OCI-LY1 (cell line): ENCODE results near the gene BUB1.

ENCODE experiments used
- H2AFZ ChIP-seq: fragments of 200-600 bp; sonication (generic), shearing (Covaris generic); 2 replicates; pipeline ENCODE4 v1.6.0; 2014; ENCODE audit warnings: antibody characterized with exemption, mild to moderate bottlenecking, low read length
- H3F3A ChIP-seq: fragments of 200-600 bp; sonication (generic), shearing (Covaris generic); 2 replicates; pipeline ENCODE4 v1.6.0; 2014; ENCODE audit warnings: mild to moderate bottlenecking, antibody characterized with exemption, low read length, moderate library complexity; ENCODE audit not compliant: insufficient read depth
- H3K27ac ChIP-seq: fragments of 200-600 bp; sonication (generic); 2 replicates; pipeline ENCODE4 v1.5.1; 2014; ENCODE audit warnings: low read length, mixed run types, mild to moderate bottlenecking, low read depth; ENCODE audit not compliant: poor library complexity, severe bottlenecking
- H3K27me3 ChIP-seq: fragments of 200-600 bp; sonication (generic); 2 replicates; pipeline ENCODE4 v1.6.0; 2014; ENCODE audit warnings: antibody characterized with exemption, mild to moderate bottlenecking, low read length, moderate library complexity; ENCODE audit not compliant: insufficient read depth
- H3K36me3 ChIP-seq: fragments of 200-600 bp; sonication (generic); 2 replicates; pipeline ENCODE4 v1.6.1; 2014; ENCODE audit warnings: mild to moderate bottlenecking, antibody characterized with exemption, low read length, moderate library complexity, mixed read lengths; ENCODE audit not compliant: insufficient read depth
- H3K4me1 ChIP-seq: fragments of 200-600 bp; sonication (generic); 2 replicates; pipeline ENCODE4 v1.5.1; 2014; ENCODE audit warnings: mild to moderate bottlenecking, low read length, moderate library complexity; ENCODE audit not compliant: insufficient read depth, severe bottlenecking
- H3K4me2 ChIP-seq: fragments of 200-600 bp; sonication (generic), shearing (Covaris generic); 2 replicates; pipeline ENCODE4 v1.6.1; 2014; ENCODE audit warnings: low read length
- H3K4me3 ChIP-seq: fragments of 200-600 bp; sonication (generic); 2 replicates; pipeline ENCODE4 v1.5.1; 2014; ENCODE audit warnings: low read length, low read depth, mild to moderate bottlenecking, mixed read lengths; ENCODE audit not compliant: poor library complexity, severe bottlenecking
- H3K79me2 ChIP-seq: fragments of 200-600 bp; shearing (Covaris generic); 2 replicates; pipeline ENCODE4 v1.6.1; 2016; ENCODE audit warnings: mixed run types, low read length, mixed read lengths; ENCODE audit not compliant: insufficient read depth
- H3K9ac ChIP-seq: fragments of 200-600 bp; sonication (generic), shearing (Covaris generic); 2 replicates; pipeline ENCODE4 v1.6.1; 2014; ENCODE audit warnings: mild to moderate bottlenecking, low read length, mixed read lengths
- H3K9me2 ChIP-seq: fragments of 200-600 bp; sonication (generic), shearing (Covaris generic); 2 replicates; pipeline ENCODE4 v1.6.1; 2014; ENCODE audit warnings: low read depth, mild to moderate bottlenecking, low read length, mixed read lengths
- H3K9me3 ChIP-seq: fragments of 200-600 bp; shearing (Covaris generic); 2 replicates; pipeline ENCODE4 v1.6.1; 2014; ENCODE audit warnings: low read length, mixed read lengths
- H4K20me1 ChIP-seq: fragments of 200-600 bp; sonication (generic), shearing (Covaris generic); 2 replicates; pipeline ENCODE4 v1.6.0; 2016; ENCODE audit warnings: mild to moderate bottlenecking, low read length; ENCODE audit not compliant: insufficient read depth
- EZH2 ChIP-seq: fragments of 200-600 bp; sonication (generic), shearing (Covaris generic); IDR thresholded peaks from 2 replicates; pipeline ENCODE4 v1.8.0; 2017; ENCODE audit warnings: borderline replicate concordance, mixed run types, mild to moderate bottlenecking, antibody characterized with exemption, low read length, moderate library complexity, mixed read lengths
- TF ChIP-seq, protein P1 (sequence below): fragments of 200-600 bp; sonication (generic), shearing (Covaris generic); IDR thresholded peaks from 2 replicates; pipeline ENCODE4 v1.5.1; 2017; ENCODE audit warnings: mild to moderate bottlenecking, antibody characterized with exemption, low read length, moderate library complexity, mixed read lengths

BUB1 gene

DNA sequence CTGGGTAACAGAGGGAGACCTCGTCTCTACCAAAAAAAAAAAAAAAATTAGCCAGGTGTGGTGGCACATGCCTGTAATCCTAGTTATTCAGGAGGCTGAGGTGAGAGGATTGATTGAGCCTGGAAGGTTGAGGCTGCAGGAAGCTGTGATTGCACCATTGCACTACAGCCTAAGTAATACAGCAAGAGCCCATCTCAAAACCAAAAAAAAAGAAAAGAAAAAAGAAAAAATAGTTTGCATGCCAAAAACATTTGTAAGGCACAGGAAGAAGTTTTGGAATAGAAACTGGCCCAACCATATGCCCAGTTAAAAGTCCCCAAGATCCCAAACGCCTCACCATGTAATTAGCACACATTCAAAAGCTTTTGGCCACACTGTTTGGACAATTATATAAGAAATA lies 41.1 kb upstream of the BUB1 start:
- Histone ChIP-seq H3K4me3 (no peak overlapping the region), H4K20me1 (no peaks in the 10 kb centered on the region), H3F3A (no peaks in the 10 kb centered on the region), H3K36me3 (no peaks in the 10 kb centered on the region), H3K9ac (no peak overlapping the region), H2AFZ (no peak overlapping the region), H3K27me3 (peaks cover 7% of the 10 kb centered on the region), H3K79me2 (no peaks in the 10 kb centered on the region), H3K9me3 (no peaks in the 10 kb centered on the region), H3K27ac (no peak overlapping the region), H3K4me1 (no peaks in the 10 kb centered on the region), H3K4me2 (no peak overlapping the region), H3K9me2 (no peaks in the 10 kb centered on the region)
- TF ChIP-seq, protein P1, sequence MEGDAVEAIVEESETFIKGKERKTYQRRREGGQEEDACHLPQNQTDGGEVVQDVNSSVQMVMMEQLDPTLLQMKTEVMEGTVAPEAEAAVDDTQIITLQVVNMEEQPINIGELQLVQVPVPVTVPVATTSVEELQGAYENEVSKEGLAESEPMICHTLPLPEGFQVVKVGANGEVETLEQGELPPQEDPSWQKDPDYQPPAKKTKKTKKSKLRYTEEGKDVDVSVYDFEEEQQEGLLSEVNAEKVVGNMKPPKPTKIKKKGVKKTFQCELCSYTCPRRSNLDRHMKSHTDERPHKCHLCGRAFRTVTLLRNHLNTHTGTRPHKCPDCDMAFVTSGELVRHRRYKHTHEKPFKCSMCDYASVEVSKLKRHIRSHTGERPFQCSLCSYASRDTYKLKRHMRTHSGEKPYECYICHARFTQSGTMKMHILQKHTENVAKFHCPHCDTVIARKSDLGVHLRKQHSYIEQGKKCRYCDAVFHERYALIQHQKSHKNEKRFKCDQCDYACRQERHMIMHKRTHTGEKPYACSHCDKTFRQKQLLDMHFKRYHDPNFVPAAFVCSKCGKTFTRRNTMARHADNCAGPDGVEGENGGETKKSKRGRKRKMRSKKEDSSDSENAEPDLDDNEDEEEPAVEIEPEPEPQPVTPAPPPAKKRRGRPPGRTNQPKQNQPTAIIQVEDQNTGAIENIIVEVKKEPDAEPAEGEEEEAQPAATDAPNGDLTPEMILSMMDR, result no peak
- TF ChIP-seq EZH2, result no peak

DNA sequence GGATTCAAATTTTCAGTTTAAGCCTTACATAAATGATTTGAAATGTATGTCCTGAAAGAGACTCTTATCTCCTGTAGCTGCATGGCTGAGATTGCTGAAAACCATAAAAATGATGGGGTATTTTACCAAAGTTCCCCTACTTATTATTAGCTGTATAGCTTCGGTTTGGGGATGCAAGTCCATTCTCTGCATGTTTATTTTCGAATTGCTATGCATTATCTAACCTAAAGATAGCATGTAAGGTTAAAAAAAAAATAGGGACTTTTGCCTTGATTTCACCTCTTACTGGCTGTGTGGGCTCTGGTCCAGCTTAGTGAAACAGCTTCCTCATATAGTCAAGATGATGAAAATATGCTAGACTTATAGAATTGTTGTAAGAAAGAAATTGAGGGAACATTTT lies 40.5 kb upstream of the BUB1 start:
- H3K4me3 ChIP-seq, result no peak overlapping the region
- H3F3A ChIP-seq, result no peaks in the 10 kb centered on the region
- H3K4me2 ChIP-seq, result no peak overlapping the region
- H3K9me3 ChIP-seq, result no peaks in the 10 kb centered on the region
- no peak overlapping the region for H2AFZ ChIP-seq
- H4K20me1 ChIP-seq, result no peaks in the 10 kb centered on the region
- H3K27me3 ChIP-seq, result peaks cover 7% of the 10 kb centered on the region
- H3K9me2 ChIP-seq, result no peaks in the 10 kb centered on the region
- TF ChIP-seq, protein P1, result no peak
- TF ChIP-seq EZH2, result no peak
- H3K4me1 ChIP-seq, result no peaks in the 10 kb centered on the region
- no peaks in the 10 kb centered on the region for H3K79me2 ChIP-seq
- H3K9ac ChIP-seq, result no peak overlapping the region
- H3K36me3 ChIP-seq, result no peaks in the 10 kb centered on the region
- no peak overlapping the region for H3K27ac ChIP-seq

DNA sequence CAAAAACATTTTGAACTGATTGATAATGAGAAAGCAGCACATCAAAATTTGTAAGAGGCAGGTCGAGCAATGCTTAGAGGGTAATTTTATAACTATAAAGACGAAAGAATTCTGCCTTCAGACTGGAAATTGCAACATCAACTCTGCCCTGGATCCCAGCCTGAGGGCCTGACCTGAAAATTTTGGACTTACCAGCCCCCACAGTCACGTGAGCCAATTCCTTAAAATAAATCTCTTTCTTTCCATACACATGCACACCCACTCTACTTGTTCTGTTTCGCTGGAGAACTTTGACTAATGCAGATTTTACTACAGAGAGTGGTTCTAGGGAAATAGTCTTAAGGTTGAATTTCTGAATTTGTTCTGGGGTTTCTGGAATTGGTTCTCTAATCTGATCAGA lies 39.9 kb upstream of the BUB1 start:
- Histone ChIP-seq H3K79me2 (no peaks in the 10 kb centered on the region), H3K9ac (no peak overlapping the region), H3K4me2 (no peak overlapping the region), H3K9me3 (no peaks in the 10 kb centered on the region), H3K4me1 (no peaks in the 10 kb centered on the region), H2AFZ (no peak overlapping the region), H3F3A (no peaks in the 10 kb centered on the region), H3K36me3 (no peaks in the 10 kb centered on the region), H3K27me3 (peaks cover 7% of the 10 kb centered on the region), H3K4me3 (no peak overlapping the region), H3K9me2 (no peaks in the 10 kb centered on the region), H3K27ac (no peak overlapping the region), H4K20me1 (no peaks in the 10 kb centered on the region)
- TF ChIP-seq, protein P1, result no peak
- no peak for TF ChIP-seq EZH2
